B cell (primary cell): ENCODE measurements around the gene SMARCAD1.

Experiments
- EZH2 ChIP-seq: IDR thresholded peaks from 2 replicates; pipeline ENCODE4 v1.6.1; 2012; ENCODE audit warnings: borderline replicate concordance, low read depth, mild to moderate bottlenecking, moderate library complexity, low read length; ENCODE audit not compliant: insufficient read depth, poor library complexity, severe bottlenecking
- TF ChIP-seq, protein P1 (sequence below): fragments of 200-600 bp; IDR thresholded peaks from one replicate; pipeline ENCODE4 v1.8.0; 2022; ENCODE audit warnings: antibody characterized with exemption, mild to moderate bottlenecking

DNA sequence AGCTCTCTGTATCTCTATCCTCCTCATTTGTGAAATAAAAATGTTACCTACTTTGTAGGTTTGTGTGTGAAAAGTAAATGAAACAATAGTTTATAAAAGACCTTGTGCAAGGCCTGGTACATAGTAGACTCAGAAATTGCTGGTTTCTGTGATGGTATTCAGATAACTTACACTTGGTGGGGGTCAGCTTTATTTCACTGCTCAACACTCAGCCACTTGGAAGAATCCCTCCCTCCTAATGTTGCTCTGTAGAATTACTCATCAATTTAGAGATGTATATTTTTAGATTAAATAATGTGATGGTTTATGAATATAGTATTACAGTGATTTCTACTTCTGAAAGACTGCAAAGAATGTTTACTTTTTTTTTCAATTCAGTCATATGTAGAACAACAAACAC lies 32.7 kb downstream of the SMARCAD1 start:
- TF ChIP-seq, protein P1, sequence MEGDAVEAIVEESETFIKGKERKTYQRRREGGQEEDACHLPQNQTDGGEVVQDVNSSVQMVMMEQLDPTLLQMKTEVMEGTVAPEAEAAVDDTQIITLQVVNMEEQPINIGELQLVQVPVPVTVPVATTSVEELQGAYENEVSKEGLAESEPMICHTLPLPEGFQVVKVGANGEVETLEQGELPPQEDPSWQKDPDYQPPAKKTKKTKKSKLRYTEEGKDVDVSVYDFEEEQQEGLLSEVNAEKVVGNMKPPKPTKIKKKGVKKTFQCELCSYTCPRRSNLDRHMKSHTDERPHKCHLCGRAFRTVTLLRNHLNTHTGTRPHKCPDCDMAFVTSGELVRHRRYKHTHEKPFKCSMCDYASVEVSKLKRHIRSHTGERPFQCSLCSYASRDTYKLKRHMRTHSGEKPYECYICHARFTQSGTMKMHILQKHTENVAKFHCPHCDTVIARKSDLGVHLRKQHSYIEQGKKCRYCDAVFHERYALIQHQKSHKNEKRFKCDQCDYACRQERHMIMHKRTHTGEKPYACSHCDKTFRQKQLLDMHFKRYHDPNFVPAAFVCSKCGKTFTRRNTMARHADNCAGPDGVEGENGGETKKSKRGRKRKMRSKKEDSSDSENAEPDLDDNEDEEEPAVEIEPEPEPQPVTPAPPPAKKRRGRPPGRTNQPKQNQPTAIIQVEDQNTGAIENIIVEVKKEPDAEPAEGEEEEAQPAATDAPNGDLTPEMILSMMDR: no peak
- no peak for TF ChIP-seq EZH2
